H9 (cell line): Measurements from ENCODE around the gene NEK5. TPM values are rescaled to one million over a fixed set of nuclear protein-coding genes. Genes with fewer than 3 reads are reported as not detected.

Experiments used
- DNase-seq: peaks from one replicate; pipeline ENCODE4 v3.0.0-alpha.2; 2017
- H2AFZ ChIP-seq: one replicate; pipeline ENCODE4 v1.6.1; 2013; ENCODE audit warnings: mild to moderate bottlenecking, low read length, control low read depth, moderate library complexity
- H2AK5ac ChIP-seq: 2 replicates; pipeline ENCODE4 v1.6.1; 2013; ENCODE audit warnings: low read length, control low read depth, mixed read lengths; ENCODE audit not compliant: insufficient read length
- H2BK120ac ChIP-seq: one replicate; pipeline ENCODE4 v1.6.1; 2013; ENCODE audit warnings: low read depth, mild to moderate bottlenecking, low read length, control low read depth, inconsistent platforms; ENCODE audit not compliant: poor library complexity, severe bottlenecking
- H2BK12ac ChIP-seq: 2 replicates; pipeline ENCODE4 v1.6.1; 2013; ENCODE audit warnings: low read length, control low read depth, mixed read lengths, low read depth; ENCODE audit not compliant: insufficient read length
- H2BK15ac ChIP-seq: 2 replicates; pipeline ENCODE4 v1.6.1; 2013; ENCODE audit warnings: low read depth, low read length, control low read depth
- H2BK20ac ChIP-seq: one replicate; pipeline ENCODE4 v1.6.1; 2013; ENCODE audit warnings: low read depth, mild to moderate bottlenecking, low read length, control low read depth, inconsistent platforms; ENCODE audit not compliant: poor library complexity, severe bottlenecking
- H2BK5ac ChIP-seq: 2 replicates; pipeline ENCODE4 v1.6.1; 2013; ENCODE audit warnings: low read length, control low read depth, mixed read lengths; ENCODE audit not compliant: insufficient read length
- H3K14ac ChIP-seq: 2 replicates; pipeline ENCODE4 v1.6.1; 2013; ENCODE audit warnings: low read length, control low read depth; ENCODE audit not compliant: insufficient read depth
- H3K18ac ChIP-seq: 2 replicates; pipeline ENCODE4 v1.6.1; 2013; ENCODE audit warnings: low read depth, mild to moderate bottlenecking, mixed read lengths, low read length, control low read depth; ENCODE audit not compliant: insufficient read length
- H3K23ac ChIP-seq: 2 replicates; pipeline ENCODE4 v1.6.1; 2013; ENCODE audit warnings: low read length, control low read depth, mixed read lengths, low read depth; ENCODE audit not compliant: insufficient read length
- H3K23me2 ChIP-seq: 2 replicates; pipeline ENCODE4 v1.6.1; 2013; ENCODE audit warnings: low read depth, mild to moderate bottlenecking, mixed read lengths, low read length, control low read depth; ENCODE audit not compliant: insufficient read length, poor library complexity, severe bottlenecking
- H3K27ac ChIP-seq: 2 replicates; pipeline ENCODE4 v1.5.1; 2013; ENCODE audit warnings: low read length, control low read depth, mixed read lengths, low read depth; ENCODE audit not compliant: insufficient read length
- H3K27me3 ChIP-seq: 2 replicates; pipeline ENCODE4 v1.6.1; 2013; ENCODE audit warnings: low read length, control low read depth, inconsistent platforms; ENCODE audit not compliant: insufficient read depth
- H3K4ac ChIP-seq: 2 replicates; pipeline ENCODE4 v1.6.1; 2013; ENCODE audit warnings: low read depth, mild to moderate bottlenecking, control low read depth, inconsistent platforms, low read length, moderate library complexity
- H3K4me1 ChIP-seq: 2 replicates; pipeline ENCODE4 v1.6.1; 2013; ENCODE audit warnings: low read length, control low read depth, inconsistent platforms; ENCODE audit not compliant: insufficient read depth
- H3K4me2 ChIP-seq: 2 replicates; pipeline ENCODE4 v1.6.1; 2013; ENCODE audit warnings: low read length, control low read depth, mixed read lengths; ENCODE audit not compliant: insufficient read length, insufficient read depth
- H3K56ac ChIP-seq: 2 replicates; pipeline ENCODE4 v1.6.1; 2013; ENCODE audit warnings: low read depth, mild to moderate bottlenecking, mixed read lengths, low read length, control low read depth; ENCODE audit not compliant: insufficient read length
- H3K79me1 ChIP-seq: 2 replicates; pipeline ENCODE4 v1.6.1; 2013; ENCODE audit warnings: low read depth, mild to moderate bottlenecking, moderate library complexity, low read length, control low read depth, inconsistent platforms; ENCODE audit not compliant: insufficient read depth, poor library complexity, severe bottlenecking
- H3K79me2 ChIP-seq: 2 replicates; pipeline ENCODE4 v1.6.1; 2013; ENCODE audit warnings: low read length, control low read depth, inconsistent platforms; ENCODE audit not compliant: insufficient read depth
- H3K9ac ChIP-seq: 2 replicates; pipeline ENCODE4 v1.6.1; 2013; ENCODE audit warnings: low read length, control low read depth, mixed read lengths; ENCODE audit not compliant: insufficient read length; ENCODE audit errors: extremely low read depth
- H3K9me3 ChIP-seq: one replicate; pipeline ENCODE4 v1.6.1; 2013; ENCODE audit warnings: low read depth, low read length, inconsistent platforms; ENCODE audit not compliant: control insufficient read depth
- H3T11ph ChIP-seq: one replicate; pipeline ENCODE4 v1.6.1; 2013; ENCODE audit warnings: mild to moderate bottlenecking, low read length, control low read depth, inconsistent platforms
- H4K20me1 ChIP-seq: one replicate; pipeline ENCODE4 v1.6.1; 2013; ENCODE audit not compliant: control insufficient read depth, insufficient read length, insufficient read depth
- H4K5ac ChIP-seq: 2 replicates; pipeline ENCODE4 v1.6.1; 2013; ENCODE audit warnings: low read depth, mild to moderate bottlenecking, mixed read lengths, low read length, control low read depth; ENCODE audit not compliant: insufficient read length
- H4K8ac ChIP-seq: replicated peaks from 2 replicates; pipeline ENCODE4 v1.6.1; 2013; ENCODE audit warnings: low read length, control low read depth, mixed read lengths, low read depth; ENCODE audit not compliant: insufficient read length
- H4K91ac ChIP-seq: 2 replicates; pipeline ENCODE4 v1.6.1; 2013; ENCODE audit warnings: low read depth, mild to moderate bottlenecking, moderate library complexity, mixed read lengths, low read length, control low read depth; ENCODE audit not compliant: insufficient read length
- H3K27ac Mint-ChIP-seq, 3 experiments: 2 replicates in 2 of 3; 3 replicates in 1 of 3; pipeline ENCODE4 v1.8.0; 2020 to 2021; ENCODE audit warnings: mixed read lengths in 3 of 3, mild to moderate bottlenecking in 1 of 3, moderate library complexity in 1 of 3
- H3K27me3 Mint-ChIP-seq: 2 replicates; pipeline ENCODE4 v1.8.0; 2021; ENCODE audit warnings: low read depth, mild to moderate bottlenecking, moderate library complexity, mixed read lengths
- H3K36me3 Mint-ChIP-seq, 3 experiments: 2 replicates in 2 of 3; 3 replicates in 1 of 3; pipeline ENCODE4 v1.8.0; 2020 to 2021; ENCODE audit warnings: low read depth in 3 of 3, mixed read lengths in 3 of 3; ENCODE audit not compliant: insufficient read depth in 1 of 3
- H3K4me1 Mint-ChIP-seq, 2 experiments: 2 replicates each; pipeline ENCODE4 v1.8.0; 2020; ENCODE audit warnings: mixed read lengths in 2 of 2
- H3K4me3 Mint-ChIP-seq, 2 experiments: 2 replicates in 1 of 2; 3 replicates in 1 of 2; pipeline ENCODE4 v1.8.0; 2020 to 2021; ENCODE audit warnings: mild to moderate bottlenecking in 2 of 2, mixed read lengths in 2 of 2, moderate library complexity in 1 of 2
- H3K9me3 Mint-ChIP-seq, 2 experiments: 2 replicates in 1 of 2; 3 replicates in 1 of 2; pipeline ENCODE4 v1.8.0; 2020; ENCODE audit warnings: mild to moderate bottlenecking in 2 of 2, mixed read lengths in 2 of 2, moderate library complexity in 1 of 2
- WGBS: extraction: QIAGEN DNeasy Blood & Tissue Kit; methylation state at CpG from one replicate; pipeline ENCODE4 v1.1.7; 2013; ENCODE audit warnings: missing lambda C conversion rate, low lambda C conversion rate, mixed read lengths; ENCODE audit not compliant: insufficient read length; ENCODE audit errors: extremely low coverage; 5-methylcytosine and 5-hydroxymethylcytosine counted together
- total RNA-seq: library from RNA; stranded (reverse); gene quantifications from 2 replicates; pipeline ENCODE4 v1.2.1, GENCODE V29; 2021
- TF ChIP-seq, protein P1 (sequence below): fragments of 200-600 bp; sonication (generic); conservative IDR thresholded peaks from 3 replicates; pipeline ENCODE4 v1.8.0; 2021; ENCODE audit warnings: antibody characterized with exemption, mild to moderate bottlenecking

Gene NEK5
- total RNA-seq, 1 experiment from 2014 or later, result 0.26 TPM

DNA sequence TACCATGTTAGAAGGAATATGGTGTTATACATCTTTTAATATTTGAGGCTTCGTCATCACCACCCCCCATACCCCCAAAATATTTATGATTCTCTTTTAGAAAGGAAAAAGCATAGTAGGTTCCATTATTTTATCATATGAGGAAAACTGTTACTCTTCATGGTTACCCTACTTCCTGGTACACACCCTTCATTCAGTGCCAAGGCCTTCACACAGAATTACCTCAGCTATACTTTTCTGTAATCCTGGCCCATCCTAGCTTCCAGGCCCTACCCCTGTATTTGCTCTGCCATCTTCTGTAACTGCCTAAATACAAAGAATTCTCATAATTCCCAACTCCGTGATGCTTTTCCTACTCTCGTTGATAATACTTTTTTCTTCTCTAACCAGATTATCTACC is 108.7 kb downstream of the NEK5 start:
- Histone ChIP-seq H3K79me1 (peaks cover 2% of the 10 kb centered on the region), H3K9ac (no peak overlapping the region), H2BK120ac (no peak overlapping the region), H3K23me2 (no peaks in the 10 kb centered on the region), H3K27me3 (no peaks in the 10 kb centered on the region), H4K5ac (no peak overlapping the region), H2AK5ac (no peak overlapping the region), H4K8ac (no peak overlapping the region), H3K4me2 (no peak overlapping the region), H3K56ac (no peak overlapping the region), H3K18ac (no peak overlapping the region), H3K79me2 (peaks cover under 1% of the 10 kb centered on the region; the same call in 1 of the 2 replicates), H2BK12ac (no peak overlapping the region), H3K14ac (no peak overlapping the region), H3K27ac (no peak overlapping the region), H2BK20ac (no peak overlapping the region), H3K9me3 (no peaks in the 10 kb centered on the region), H3K4ac (no peak overlapping the region), H2BK5ac (no peak overlapping the region), H3T11ph (no peak overlapping the region), H3K4me1 (no peaks in the 10 kb centered on the region), H2AFZ (no peak overlapping the region), H4K91ac (no peak overlapping the region), H4K20me1 (no peaks in the 10 kb centered on the region), H2BK15ac (no peak overlapping the region), H3K23ac (no peak overlapping the region)
- no peak overlapping the region for H3K27ac Mint-ChIP-seq
- no peak overlapping the region for H3K4me3 Mint-ChIP-seq
- H3K9me3 Mint-ChIP-seq, result peaks cover 6 to 8% of the 10 kb centered on the region in 2 experiments
- H3K36me3 Mint-ChIP-seq, result peaks cover 41 to 86% (median 77%) of the 10 kb centered on the region in 3 experiments
- H3K4me1 Mint-ChIP-seq, result no peaks in the 10 kb centered on the region
- TF ChIP-seq, protein P1, sequence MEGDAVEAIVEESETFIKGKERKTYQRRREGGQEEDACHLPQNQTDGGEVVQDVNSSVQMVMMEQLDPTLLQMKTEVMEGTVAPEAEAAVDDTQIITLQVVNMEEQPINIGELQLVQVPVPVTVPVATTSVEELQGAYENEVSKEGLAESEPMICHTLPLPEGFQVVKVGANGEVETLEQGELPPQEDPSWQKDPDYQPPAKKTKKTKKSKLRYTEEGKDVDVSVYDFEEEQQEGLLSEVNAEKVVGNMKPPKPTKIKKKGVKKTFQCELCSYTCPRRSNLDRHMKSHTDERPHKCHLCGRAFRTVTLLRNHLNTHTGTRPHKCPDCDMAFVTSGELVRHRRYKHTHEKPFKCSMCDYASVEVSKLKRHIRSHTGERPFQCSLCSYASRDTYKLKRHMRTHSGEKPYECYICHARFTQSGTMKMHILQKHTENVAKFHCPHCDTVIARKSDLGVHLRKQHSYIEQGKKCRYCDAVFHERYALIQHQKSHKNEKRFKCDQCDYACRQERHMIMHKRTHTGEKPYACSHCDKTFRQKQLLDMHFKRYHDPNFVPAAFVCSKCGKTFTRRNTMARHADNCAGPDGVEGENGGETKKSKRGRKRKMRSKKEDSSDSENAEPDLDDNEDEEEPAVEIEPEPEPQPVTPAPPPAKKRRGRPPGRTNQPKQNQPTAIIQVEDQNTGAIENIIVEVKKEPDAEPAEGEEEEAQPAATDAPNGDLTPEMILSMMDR, result no peak
- no peaks in the 10 kb centered on the region for H3K27me3 Mint-ChIP-seq
- no CpG with 5 or more reads among the region's 3 CpGs for WGBS
- DNase-seq, result no peak
